Measurements from ENCODE around the gene BAMBI.

GRCh38 chr10:28632584-28632945, 44.8 kb upstream of the BAMBI start:
- no peak for TF ChIP-seq POLR2A (IDR thresholded peaks at IDR 0.05; ENCODE audit: low read length)
- TF ChIP-seq GATA1 (IDR thresholded peaks at IDR 0.05; ENCODE audit: low read depth, low read length): no peak
